NB4 (cell line): ENCODE data around the gene DHRS12.
A peak's percentile ranks its signal among the peaks of the same experiment; 100 is the strongest.

Source experiments
- DNase-seq: peaks from one replicate; pipeline ENCODE4 v3.0.0; 2010; ENCODE audit warnings: low read depth
- H3K4me3 ChIP-seq: one replicate; pipeline ENCODE4 v1.5.1; 2011; ENCODE audit warnings: mild to moderate bottlenecking, low read depth, low read length, moderate library complexity
- MAX ChIP-seq: IDR thresholded peaks from 2 replicates; pipeline ENCODE4 v1.6.1; 2011; ENCODE audit warnings: low read depth, low read length
- MYC ChIP-seq: IDR thresholded peaks from 2 replicates; pipeline ENCODE4 v1.6.1; 2011; ENCODE audit warnings: low read depth, low read length
- POLR2A ChIP-seq: IDR thresholded peaks from 2 replicates; pipeline ENCODE4 v1.6.1; 2011; ENCODE audit warnings: mild to moderate bottlenecking; ENCODE audit not compliant: insufficient read length; ENCODE audit errors: extremely low read depth
- TF ChIP-seq, protein P1 (sequence below): IDR thresholded peaks from one replicate; pipeline ENCODE4 v1.5.1; 2012; ENCODE audit warnings: low read depth, low read length

The DHRS12 gene

DNA sequence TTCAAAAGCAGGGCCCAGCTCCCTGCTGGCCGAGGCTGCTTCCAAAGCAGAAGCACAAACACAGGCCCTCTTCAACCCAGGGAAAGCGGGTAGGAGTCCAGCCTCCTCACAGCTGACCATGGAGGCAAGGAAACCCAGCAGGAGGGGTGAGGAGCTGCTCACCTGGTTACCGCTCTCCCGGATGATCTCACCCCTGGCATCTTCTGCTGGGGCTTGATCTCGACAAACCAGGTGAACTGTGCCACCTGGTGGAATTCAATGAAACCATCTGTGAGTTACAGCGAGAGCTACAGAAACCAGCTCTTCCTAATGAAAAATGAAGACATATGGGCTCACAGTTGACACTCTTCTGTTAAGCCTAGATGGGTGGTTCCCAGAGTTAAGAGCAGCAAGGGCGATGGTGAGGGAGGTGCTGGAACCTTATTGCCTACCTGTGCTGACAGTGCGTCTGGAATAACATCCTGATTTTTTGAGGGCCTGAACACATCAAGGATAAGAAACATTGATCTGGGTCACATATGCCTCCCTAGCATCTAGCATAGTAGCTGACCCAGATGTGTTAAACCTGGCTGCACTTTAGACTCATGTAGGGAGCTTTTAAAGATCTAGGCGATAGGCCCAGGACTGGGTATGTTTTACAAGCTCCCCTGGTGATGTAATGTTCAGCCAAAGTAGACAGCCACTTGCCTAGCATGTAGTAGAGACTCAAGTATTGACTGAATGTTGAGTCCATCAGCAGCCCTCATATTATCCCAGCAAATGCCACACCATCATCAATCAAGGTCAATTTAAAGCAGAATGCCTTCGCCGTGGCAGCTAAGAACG, 6.1 kb downstream of the DHRS12 start:
- TF ChIP-seq, protein P1, sequence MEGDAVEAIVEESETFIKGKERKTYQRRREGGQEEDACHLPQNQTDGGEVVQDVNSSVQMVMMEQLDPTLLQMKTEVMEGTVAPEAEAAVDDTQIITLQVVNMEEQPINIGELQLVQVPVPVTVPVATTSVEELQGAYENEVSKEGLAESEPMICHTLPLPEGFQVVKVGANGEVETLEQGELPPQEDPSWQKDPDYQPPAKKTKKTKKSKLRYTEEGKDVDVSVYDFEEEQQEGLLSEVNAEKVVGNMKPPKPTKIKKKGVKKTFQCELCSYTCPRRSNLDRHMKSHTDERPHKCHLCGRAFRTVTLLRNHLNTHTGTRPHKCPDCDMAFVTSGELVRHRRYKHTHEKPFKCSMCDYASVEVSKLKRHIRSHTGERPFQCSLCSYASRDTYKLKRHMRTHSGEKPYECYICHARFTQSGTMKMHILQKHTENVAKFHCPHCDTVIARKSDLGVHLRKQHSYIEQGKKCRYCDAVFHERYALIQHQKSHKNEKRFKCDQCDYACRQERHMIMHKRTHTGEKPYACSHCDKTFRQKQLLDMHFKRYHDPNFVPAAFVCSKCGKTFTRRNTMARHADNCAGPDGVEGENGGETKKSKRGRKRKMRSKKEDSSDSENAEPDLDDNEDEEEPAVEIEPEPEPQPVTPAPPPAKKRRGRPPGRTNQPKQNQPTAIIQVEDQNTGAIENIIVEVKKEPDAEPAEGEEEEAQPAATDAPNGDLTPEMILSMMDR: peak; percentile 34
- TF ChIP-seq MAX (0 out of 2 replicates have a peak, but pooled peaks have one; percentile 23), POLR2A (no peak), MYC (no peak)
- peak; percentile 73 for DNase-seq
- no peak overlapping the region for H3K4me3 ChIP-seq

DNA sequence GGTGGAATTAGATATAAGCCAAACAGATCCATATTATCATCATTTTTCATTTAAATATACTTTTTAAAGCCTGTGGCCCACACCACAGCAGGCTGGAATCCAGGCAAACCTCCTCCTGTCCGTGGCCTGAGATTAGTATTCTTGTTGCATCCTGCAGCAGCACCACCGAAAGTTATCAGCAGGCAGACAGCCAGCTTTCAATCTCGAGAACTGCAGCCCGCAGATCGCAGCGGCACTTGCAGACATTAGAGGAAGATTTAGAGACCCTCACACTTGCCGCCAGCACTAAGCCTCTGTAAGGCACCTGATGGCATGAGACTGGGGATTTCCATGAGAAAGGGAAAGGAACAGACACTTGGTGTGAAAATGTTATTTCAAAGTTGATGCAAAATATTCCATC, 7.4 kb downstream of the DHRS12 start:
- no peak for DNase-seq
- TF ChIP-seq, protein P1: no peak
- TF ChIP-seq MAX: no peak
- TF ChIP-seq MYC: no peak
- TF ChIP-seq POLR2A: no peak
- H3K4me3 ChIP-seq: no peak overlapping the region

DNA sequence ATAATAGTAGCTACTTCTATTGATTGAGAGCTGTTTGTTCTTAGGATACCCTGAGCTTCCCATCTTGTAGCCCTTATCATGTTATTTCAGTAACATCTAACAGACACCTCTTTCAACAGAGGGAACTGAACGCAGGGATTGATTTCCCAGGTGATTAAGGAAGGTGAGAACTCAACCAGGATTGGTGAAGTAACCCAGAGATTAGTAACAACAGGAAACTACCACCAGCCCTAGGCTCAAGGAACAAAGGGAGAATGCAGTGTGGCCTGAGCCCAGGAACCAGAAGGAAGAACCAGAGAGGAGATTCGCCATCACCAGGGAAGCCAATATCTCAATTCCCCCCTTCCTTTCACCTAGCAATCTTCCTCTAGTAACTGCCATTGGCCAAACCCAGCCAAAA, 8.5 kb downstream of the DHRS12 start:
- no peak for DNase-seq
- no peak overlapping the region for H3K4me3 ChIP-seq
- TF ChIP-seq, protein P1: no peak
- TF ChIP-seq MAX (no peak), MYC (no peak), POLR2A (no peak)

GRCh38 chr13:51794964-51795363, 9.0 kb downstream of the DHRS12 start:
- H3K4me3 ChIP-seq: no peak overlapping the region
- DNase-seq: no peak
- TF ChIP-seq MAX (no peak), POLR2A (no peak), MYC (no peak)
- TF ChIP-seq, protein P1: no peak

DNA sequence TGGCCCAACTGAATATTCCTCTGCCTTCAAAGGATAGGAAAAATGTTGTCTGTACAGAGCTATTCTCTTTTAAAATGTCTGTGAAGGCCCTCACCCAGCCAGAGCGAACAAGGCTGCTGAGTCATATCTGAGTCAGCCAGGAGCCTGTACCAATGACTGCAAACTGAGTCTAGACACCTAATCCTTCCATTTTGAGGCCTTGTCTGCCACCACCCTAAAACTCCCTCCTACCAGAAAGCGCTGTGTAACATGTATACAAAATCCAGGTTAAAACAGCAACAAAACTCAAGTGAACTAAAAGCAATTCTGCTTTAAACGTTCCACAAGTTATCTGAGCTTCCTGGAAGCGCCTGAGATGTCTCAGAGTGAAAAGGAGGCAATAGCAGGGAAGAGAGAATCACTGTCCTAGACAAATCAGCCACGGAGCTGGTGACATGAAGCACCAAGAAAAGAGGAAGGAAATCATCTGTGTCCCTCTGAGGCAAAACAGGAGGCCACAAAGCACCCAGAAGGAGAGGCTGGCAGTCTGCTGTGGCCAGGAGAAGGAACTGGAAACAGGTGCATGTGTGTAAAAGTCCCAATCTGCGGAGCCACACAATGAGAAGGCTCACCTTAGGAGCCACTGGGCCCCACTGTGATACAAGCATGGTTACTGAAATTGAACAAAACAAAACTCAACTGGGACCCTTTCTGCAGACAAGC, 10.2 kb downstream of the DHRS12 start:
- DNase-seq: peak; percentile 90
- TF ChIP-seq MYC (peak; percentile 72), MAX (peak; percentile 77), POLR2A (no peak)
- H3K4me3 ChIP-seq: no peak overlapping the region
